ENCODE data around the gene C6orf132.

DNA sequence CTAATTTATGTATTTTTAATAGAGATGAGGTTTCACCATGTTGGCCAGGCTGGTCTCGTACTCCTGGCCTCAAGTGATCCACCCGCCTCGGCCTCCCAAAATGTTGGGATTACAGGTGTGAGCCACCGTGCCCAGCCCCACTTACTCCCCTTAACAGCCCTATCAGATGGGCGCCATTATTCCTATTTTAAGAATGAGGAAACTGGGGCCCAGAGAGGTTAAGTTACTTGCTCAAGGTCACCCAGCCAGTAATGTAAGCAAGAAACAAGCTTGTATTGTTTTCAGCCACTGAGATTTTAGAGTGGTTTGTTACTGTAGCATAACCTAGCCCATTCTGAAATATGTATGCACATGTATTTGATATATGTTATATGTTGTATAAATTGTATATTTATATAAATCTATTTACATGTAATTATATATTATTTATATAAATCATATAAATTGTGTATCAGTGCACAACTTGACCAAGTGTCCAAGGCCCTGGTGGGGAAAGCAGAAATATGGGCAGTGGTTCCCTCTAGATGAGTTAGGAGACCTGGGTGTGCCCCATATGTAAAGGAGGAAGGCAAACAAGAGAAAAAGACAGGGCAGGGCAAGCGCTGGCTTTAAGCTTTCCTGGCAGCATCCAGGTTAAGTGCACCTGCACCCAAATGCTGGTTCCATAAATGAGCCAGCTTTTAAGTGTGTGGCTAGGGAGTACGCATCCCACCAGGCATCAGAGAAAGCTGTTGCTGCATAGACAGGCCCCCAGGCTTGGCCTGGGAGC, 29.6 kb upstream of the C6orf132 start:
- TF ChIP-seq POLR2AphosphoS5 (IDR thresholded peaks at IDR 0.05; ENCODE audit: low read depth, low read length), result no peak
- no peak for TF ChIP-seq POLR2A (IDR thresholded peaks at IDR 0.05; ENCODE audit: low read depth, low read length)
- TF ChIP-seq PAX5 (IDR thresholded peaks at IDR 0.05; ENCODE audit: insufficient read depth, low read length, severe bottlenecking), result no peak
- no peak for TF ChIP-seq TAF1 (IDR thresholded peaks at IDR 0.05; ENCODE audit: low read depth, low read length)
- no peak for TF ChIP-seq POU2F2 (IDR thresholded peaks at IDR 0.05; ENCODE audit: low read depth, low read length)
- TF ChIP-seq SPI1 (IDR thresholded peaks at IDR 0.05; ENCODE audit: low read depth, low read length), result no peak

Measured in GM12891 (cell line).